Muscle layer of duodenum (tissue), 2 donors: ENCODE measurements around the gene APBA3.
A peak's percentile ranks its signal among the peaks of the same experiment; 100 is the strongest.

Source experiments
- H3K27ac ChIP-seq: one replicate; pipeline ENCODE4 v1.7.0; 2013; ENCODE audit warnings: mild to moderate bottlenecking, low read length
- H3K27me3 ChIP-seq: one replicate; pipeline ENCODE4 v1.7.0; 2013; ENCODE audit warnings: low read depth, mild to moderate bottlenecking, control low read depth, low read length
- H3K36me3 ChIP-seq, 2 donors: one replicate each; pipeline ENCODE4 v1.7.0; 2013; ENCODE audit warnings: low read length in 2 of 2, control low read depth in 1 of 2, mild to moderate bottlenecking in 1 of 2; ENCODE audit not compliant: insufficient read depth in 2 of 2, control insufficient read depth in 1 of 2
- H3K4me1 ChIP-seq, 2 donors: one replicate each; pipeline ENCODE4 v1.7.0; 2013; ENCODE audit warnings: low read length in 2 of 2, mild to moderate bottlenecking in 2 of 2, control low read depth in 1 of 2, moderate library complexity in 1 of 2; ENCODE audit not compliant: insufficient read depth in 2 of 2, control insufficient read depth in 1 of 2
- H3K4me3 ChIP-seq, 2 donors: one replicate each; pipeline ENCODE4 v1.7.0; 2013; ENCODE audit warnings: low read length in 2 of 2, low read depth in 1 of 2, mild to moderate bottlenecking in 1 of 2
- H3K9me3 ChIP-seq, 2 donors: one replicate each; pipeline ENCODE4 v1.7.0; 2013; ENCODE audit warnings: low read length in 2 of 2, control low read depth in 1 of 2, mild to moderate bottlenecking in 1 of 2; ENCODE audit not compliant: control insufficient read depth in 1 of 2
- donor health status: healthy.

Gene APBA3

GRCh38 chr19:3722443-3723109 is 38.9 kb downstream of the APBA3 start:
- Histone ChIP-seq H3K9me3 (no peaks in the 10 kb centered on the region), H3K27ac (no peak overlapping the region), H3K4me1 (peaks cover 0 to 16% of the 10 kb centered on the region in 2 donors), H3K27me3 (peaks cover 17% of the 10 kb centered on the region), H3K4me3 (peak overlapping the region in 1 of 2 donors; percentile 42), H3K36me3 (no peaks in the 10 kb centered on the region)

- H3K4me1 ChIP-seq = peaks cover 0 to 16% of the 10 kb centered on the region in 2 donors
- H3K27me3 ChIP-seq = peaks cover 17% of the 10 kb centered on the region
- H3K27ac ChIP-seq = no peak overlapping the region
- no peaks in the 10 kb centered on the region for H3K36me3 ChIP-seq
- H3K4me3 ChIP-seq = peak overlapping the region in 1 of 2 donors; percentile 42
- H3K9me3 ChIP-seq = no peaks in the 10 kb centered on the region
Observed at GRCh38 chr19:3721887-3722442, 39.5 kb downstream of the APBA3 start.

- Histone ChIP-seq H3K4me1 (peaks cover 0 to 16% of the 10 kb centered on the region in 2 donors), H3K9me3 (no peaks in the 10 kb centered on the region), H3K36me3 (no peaks in the 10 kb centered on the region), H3K4me3 (peak overlapping the region in 1 of 2 donors; percentile 21), H3K27ac (no peak overlapping the region), H3K27me3 (peaks cover 17% of the 10 kb centered on the region)
Observed at GRCh38 chr19:3721131-3721886, 40.2 kb downstream of the APBA3 start.

- H3K4me1 ChIP-seq = peaks cover 0 to 16% of the 10 kb centered on the region in 2 donors
- no peaks in the 10 kb centered on the region for H3K9me3 ChIP-seq
- peak overlapping the region; percentile 60 for H3K27ac ChIP-seq
- no peaks in the 10 kb centered on the region for H3K36me3 ChIP-seq
- no peak overlapping the region for H3K4me3 ChIP-seq
- peaks cover 17% of the 10 kb centered on the region for H3K27me3 ChIP-seq
Observed at GRCh38 chr19:3720349-3720917, 41.1 kb downstream of the APBA3 start.

- no peaks in the 10 kb centered on the region for H3K9me3 ChIP-seq
- peaks cover 17% of the 10 kb centered on the region for H3K27me3 ChIP-seq
- peak overlapping the region; percentile 60 for H3K27ac ChIP-seq
- peaks cover 0 to 16% of the 10 kb centered on the region in 2 donors for H3K4me1 ChIP-seq
- no peaks in the 10 kb centered on the region for H3K36me3 ChIP-seq
- H3K4me3 ChIP-seq = no peak overlapping the region
Observed at GRCh38 chr19:3719868-3720267, 41.6 kb downstream of the APBA3 start.

- H3K36me3 ChIP-seq = no peaks in the 10 kb centered on the region
- H3K4me1 ChIP-seq = peaks cover 0 to 14% of the 10 kb centered on the region in 2 donors
- no peak overlapping the region for H3K27ac ChIP-seq
- H3K27me3 ChIP-seq = peaks cover 5% of the 10 kb centered on the region
- H3K9me3 ChIP-seq = no peaks in the 10 kb centered on the region
- no peak overlapping the region for H3K4me3 ChIP-seq
Observed at GRCh38 chr19:3716147-3716668, 45.3 kb downstream of the APBA3 start.

GRCh38 chr19:3712663-3713611 is 48.6 kb downstream of the APBA3 start:
- H3K9me3 ChIP-seq = no peaks in the 10 kb centered on the region
- H3K4me1 ChIP-seq = peaks cover 0 to 15% of the 10 kb centered on the region in 2 donors
- no peaks in the 10 kb centered on the region for H3K27me3 ChIP-seq
- H3K27ac ChIP-seq = peak overlapping the region; percentile 63
- no peaks in the 10 kb centered on the region for H3K36me3 ChIP-seq
- H3K4me3 ChIP-seq = no peak overlapping the region

GRCh38 chr19:3710265-3710812 is 51.2 kb downstream of the APBA3 start:
- no peak overlapping the region for H3K27ac ChIP-seq
- peaks cover 0 to 15% of the 10 kb centered on the region in 2 donors for H3K4me1 ChIP-seq
- H3K36me3 ChIP-seq = no peaks in the 10 kb centered on the region
- no peaks in the 10 kb centered on the region for H3K9me3 ChIP-seq
- no peak overlapping the region for H3K4me3 ChIP-seq
- no peaks in the 10 kb centered on the region for H3K27me3 ChIP-seq

- peak within 1 kb of the TSS; percentile 63 for H3K27ac ChIP-seq
- H3K36me3 ChIP-seq = no peaks in the 10 kb centered on the region
- H3K4me1 ChIP-seq = peaks cover 0 to 15% of the 10 kb centered on the region in 2 donors
- no peaks in the 10 kb centered on the region for H3K9me3 ChIP-seq
- peak within 1 kb of the TSS in 1 of 2 donors; percentile 46 for H3K4me3 ChIP-seq
- no peaks in the 10 kb centered on the region for H3K27me3 ChIP-seq
Observed at GRCh38 chr19:3708207-3708931, 53.1 kb downstream of the APBA3 start, which contains the start of gene TJP3. Gene TJP3 (plus strand): TSS chr19:3708384. CDS start chr19:3728433, 20,049 bp downstream.

GRCh38 chr19:3707868-3708206 is 53.7 kb downstream of the APBA3 start:
- H3K27ac ChIP-seq = peak overlapping the region; percentile 63
- H3K4me3 ChIP-seq = no peak overlapping the region
- H3K36me3 ChIP-seq = no peaks in the 10 kb centered on the region
- no peaks in the 10 kb centered on the region for H3K27me3 ChIP-seq
- H3K9me3 ChIP-seq = no peaks in the 10 kb centered on the region
- peaks cover 0 to 10% of the 10 kb centered on the region in 2 donors for H3K4me1 ChIP-seq
